NCI-H1694 (cell line): ENCODE measurements around the gene FRAS1.
"Not testable (repeated sequence)": the region's sequence is repeated elsewhere in the genome, so short reads cannot be mapped to it uniquely, and the experiment has no call there.

Experiments
- DNase-seq: peaks from one replicate; lab custom pipeline; 2025; lab: John Stamatoyannopoulos, UW

FRAS1 gene

DNA sequence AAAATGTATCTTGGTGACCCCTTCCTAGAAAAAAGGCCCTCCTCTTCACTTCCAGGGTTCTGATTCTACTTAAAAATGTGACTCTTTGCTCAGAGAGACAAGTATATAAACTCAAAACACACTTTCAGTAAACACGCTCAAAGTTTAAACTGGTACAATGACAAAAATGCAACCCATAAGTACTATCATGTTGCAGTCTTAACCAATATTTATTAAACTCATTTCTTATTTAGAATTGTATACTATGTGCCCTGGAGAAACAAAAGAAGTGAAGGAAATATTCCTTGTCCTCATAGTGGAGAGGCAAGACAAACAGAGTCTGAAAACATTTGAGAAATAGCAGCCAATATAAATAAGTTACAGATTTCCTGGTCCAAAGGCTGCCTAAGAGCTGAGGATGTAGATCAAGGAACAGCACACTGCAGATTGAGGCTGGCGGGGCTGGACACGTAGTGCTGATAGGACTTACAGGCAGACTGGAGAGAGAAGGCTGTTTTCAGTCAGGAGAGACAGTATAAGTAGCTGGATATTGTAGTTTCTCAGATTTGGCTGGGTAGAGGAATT, 455.3 kb downstream of the FRAS1 start:
- DNase-seq = no peak

DNA sequence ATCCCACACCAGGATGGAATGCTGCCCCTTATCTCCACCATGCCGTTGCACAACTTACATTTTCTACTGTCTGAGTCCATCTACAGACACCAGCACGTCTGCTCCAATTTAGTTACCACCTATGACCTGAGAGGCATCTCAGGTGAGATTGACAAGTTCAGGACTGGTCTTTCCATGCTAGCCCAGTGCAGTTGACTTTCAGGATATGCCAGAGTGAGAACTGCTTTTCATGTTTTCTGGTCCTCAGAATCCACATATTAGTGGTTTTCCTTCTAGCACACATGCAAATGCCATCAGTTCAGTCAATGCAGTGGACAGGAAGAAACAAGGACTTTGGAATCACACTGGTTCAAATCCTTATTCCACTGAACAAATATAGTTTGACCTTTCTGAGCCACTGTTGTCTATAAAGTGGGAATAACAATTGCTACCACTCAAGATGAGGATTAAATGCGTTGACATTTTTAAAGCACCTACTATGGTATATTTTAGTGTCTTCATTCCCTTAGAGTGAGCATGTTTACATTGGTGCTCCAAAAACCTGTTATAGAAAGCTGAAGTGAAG, 456.4 kb downstream of the FRAS1 start:
- DNase-seq = no peak

DNA sequence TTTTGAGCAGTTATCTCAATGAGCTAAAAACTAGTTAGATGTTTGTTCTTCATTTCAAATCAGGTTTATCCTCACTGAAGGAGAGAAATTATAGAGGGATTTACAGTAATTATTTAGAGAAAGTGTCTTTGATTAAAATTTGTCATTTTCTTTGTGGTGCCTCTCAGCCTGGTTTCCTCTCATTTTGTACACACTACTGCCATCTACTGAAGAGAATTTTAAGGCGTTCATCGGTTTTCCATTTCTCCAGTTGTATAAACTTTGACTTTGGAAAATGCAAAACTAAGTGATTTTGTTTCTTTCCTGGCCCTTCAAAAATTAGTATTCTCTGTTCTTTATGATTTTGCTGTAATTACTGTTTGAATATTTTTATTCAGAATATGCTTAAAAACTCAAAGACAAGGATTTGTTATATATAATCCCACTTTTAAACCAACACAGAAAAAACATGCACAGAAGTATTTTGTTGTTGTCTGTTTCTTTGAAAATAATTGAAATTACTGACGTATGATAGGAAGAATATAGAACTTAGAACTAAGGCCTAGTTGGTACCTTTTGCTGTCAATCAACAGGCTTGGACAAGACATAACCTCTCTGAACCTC, 460.0 kb downstream of the FRAS1 start:
- DNase-seq = peak; percentile 37

DNA sequence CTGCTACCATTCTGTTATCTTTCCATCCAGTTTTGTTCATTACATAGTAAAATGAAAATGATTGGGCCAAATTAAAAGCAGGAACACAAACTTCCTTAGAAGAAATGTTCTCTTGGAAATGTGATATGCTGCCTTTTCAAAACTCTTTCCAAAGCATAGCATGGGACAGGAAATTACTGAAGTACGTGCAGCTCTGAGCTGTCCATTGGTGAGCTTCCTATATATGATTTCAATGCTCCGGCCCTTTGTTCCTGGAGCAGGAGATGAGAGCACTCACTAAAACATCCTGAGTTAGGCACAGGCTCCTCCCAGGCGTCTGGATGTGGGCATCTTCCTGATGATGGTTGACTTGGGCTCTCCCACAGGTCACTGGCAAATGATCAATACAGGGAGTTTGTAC, 461.4 kb downstream of the FRAS1 start:
- DNase-seq = no peak

DNA sequence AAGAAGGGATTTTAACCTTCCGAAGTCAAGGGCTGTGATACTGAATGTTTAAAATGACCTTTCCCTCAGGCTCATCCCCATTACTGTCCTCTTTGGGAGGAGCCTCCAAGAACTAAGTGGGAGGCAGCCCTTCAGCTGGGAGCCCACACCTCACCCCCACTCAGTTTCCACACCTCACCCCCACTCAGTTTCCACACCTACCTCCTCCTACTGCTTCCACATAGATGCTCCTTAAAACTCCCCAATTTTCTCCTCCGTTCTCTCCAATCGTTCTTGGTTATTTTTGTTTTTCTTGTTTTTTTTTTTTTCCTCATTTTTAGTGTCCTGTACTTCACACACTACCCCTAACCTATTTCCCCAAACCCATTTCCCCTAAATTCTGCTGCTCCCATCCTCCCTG, 462.8 kb downstream of the FRAS1 start:
- DNase-seq = no peak

DNA sequence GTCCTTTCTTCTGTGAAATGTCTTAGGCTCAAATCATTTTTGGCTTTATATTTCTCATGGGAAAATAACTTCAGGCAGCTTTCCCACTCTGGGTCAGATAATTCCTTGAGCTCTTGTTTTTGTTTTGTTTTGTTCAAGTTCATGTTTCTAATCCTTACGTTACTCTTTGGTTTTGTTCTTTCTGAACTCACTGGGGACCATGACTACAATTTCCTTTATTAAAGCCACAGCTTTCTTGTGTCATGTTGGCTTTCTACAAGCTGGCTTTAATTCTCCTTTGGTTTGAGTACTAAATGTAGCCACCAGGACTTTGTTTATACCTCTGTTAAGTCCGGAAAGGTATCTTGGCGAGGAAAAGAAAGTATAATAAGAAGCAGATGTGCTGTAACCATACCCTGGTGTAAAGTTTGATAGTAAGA, 463.7 kb downstream of the FRAS1 start:
- no peak for DNase-seq

DNA sequence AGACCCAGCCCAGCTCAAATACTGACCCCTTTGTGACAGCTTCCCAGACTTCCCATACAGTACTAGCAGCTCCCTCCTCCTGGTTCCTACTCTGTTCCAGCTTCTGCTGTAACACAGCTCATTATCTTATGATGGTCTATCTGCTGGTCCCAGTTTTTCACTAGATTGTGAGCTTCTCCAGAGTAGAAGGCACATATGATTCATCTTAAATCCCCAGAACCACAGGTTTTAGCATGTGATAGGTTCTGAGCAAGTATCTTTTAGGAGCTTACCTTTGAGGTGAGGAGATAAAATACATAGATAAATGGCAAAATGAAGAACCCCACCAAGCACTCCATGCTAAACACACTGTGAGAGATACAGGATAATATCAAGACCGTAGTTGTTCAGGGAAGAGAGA, 466.9 kb downstream of the FRAS1 start:
- no peak for DNase-seq

DNA sequence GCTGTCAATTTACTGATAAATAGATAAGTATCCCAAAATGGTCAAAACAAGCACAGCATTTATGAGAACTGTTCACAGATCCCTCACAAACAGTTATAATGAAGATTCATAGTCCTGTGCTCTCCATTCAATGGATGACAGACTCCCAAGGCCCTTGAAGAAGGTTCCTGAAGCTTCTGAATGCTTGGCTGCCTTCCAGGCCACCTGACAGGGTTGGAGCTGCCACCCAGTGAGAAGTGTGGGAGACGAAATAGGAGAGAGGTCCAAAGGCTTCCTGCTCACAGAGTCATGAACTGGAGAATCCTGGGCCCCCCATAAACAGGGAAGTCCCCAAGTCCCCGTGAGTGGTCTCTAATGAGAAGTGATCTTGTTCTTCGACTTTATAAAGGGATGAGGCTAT, 468.4 kb downstream of the FRAS1 start:
- DNase-seq = no peak

DNA sequence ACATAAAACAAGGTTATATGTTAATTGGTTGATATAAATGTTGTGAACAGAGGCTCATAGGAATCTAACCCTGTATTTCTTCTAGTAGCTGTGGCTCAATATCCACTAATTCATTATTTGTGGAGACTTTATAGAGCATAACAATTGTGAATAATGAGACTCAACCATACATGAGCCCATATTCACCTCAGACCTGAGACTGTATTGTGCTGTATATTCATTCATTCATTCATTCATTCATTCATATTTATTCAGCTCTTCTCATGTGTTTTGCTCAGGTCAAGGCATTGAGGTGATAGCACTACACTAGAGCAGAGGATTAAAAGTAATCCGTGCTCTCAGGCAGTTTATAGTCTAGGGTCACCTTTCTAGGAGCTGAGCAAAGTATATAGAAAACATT, 470.0 kb downstream of the FRAS1 start:
- DNase-seq = no peak

DNA sequence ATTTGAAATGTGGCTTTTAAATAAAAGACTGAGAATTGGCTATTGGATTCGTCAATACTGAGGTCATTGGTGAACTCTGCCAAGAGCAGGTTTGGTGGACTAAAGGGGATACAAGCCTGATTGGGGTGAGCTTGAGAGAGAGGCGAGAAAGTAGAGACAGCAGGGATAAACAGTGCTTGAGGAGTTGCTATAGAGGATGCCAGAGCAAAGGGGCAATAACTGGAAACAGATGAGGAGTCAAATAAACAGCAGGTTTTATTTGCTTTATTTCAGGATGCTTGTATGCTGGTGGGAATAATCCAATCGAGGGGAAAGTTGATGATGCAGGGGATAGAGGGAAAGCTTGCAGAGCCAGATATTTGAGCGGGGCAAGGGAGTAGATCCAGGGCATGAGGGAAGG, 470.4 kb downstream of the FRAS1 start:
- DNase-seq = no peak

DNA sequence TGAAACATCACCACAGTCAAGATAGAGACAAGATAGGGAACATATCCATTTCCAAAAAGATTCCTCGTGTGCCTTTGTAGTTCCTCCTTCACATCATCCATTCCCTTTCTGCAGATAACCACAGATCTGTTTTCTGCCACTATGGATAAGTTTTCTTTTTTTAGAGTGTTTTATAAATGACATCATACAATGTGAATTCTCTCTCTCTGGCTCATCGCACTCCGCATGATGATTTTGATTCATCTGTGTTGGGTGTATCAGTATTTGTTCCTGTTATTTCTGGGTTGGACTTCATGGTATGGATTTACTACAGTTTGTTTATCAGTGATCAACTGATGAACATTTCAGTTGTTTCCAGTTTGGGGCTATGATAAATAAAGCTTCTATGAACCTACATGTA, 471.2 kb downstream of the FRAS1 start:
- no peak for DNase-seq

DNA sequence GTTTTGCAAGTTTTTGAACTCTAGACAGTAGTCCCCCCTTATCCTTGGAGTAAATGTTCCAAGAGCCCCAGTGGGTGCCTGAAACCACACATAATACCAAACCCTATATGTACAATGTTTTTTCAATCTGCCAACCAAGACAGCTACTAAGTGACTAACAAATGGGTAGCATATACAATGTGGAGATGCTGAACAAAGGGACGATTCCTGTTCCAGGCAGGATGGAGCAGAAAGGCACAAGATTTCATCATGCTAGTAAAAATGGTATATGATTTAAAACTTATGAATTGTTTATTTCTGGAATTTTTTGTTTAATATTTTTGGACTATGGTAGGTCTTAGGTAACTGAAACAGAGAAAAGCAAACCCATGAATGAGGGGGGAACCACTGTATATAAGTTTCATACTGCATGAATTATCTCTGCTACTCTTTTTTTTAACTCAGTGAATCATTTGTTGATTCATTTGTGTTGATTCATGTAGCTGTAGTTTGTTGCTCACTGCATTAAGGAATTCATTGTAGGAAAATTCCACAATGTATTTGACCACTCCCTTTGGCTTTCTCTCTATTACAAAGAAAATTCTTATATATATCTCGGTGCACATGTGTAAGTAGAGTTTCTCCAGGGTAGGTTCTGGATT, 472.6 kb downstream of the FRAS1 start:
- no peak for DNase-seq

DNA sequence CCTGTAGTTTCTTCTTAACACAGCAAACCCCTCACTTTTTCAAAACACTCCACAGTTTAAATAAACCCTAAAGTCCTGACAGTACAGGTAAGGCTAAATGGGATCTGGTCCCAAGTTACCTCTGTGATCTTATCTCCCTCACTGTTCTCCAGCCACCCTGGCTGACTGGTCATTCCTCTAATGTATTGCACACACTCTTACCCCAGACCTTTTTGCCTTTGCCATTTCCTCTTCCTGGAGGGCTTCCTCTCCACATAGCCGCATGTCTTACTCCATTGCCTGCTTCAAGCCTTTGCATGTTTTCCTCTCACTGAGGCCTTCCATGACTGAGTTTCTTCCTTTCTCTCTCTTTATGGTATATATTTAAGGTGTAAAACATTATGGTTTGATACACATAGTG, 474.9 kb downstream of the FRAS1 start:
- no peak for DNase-seq

DNA sequence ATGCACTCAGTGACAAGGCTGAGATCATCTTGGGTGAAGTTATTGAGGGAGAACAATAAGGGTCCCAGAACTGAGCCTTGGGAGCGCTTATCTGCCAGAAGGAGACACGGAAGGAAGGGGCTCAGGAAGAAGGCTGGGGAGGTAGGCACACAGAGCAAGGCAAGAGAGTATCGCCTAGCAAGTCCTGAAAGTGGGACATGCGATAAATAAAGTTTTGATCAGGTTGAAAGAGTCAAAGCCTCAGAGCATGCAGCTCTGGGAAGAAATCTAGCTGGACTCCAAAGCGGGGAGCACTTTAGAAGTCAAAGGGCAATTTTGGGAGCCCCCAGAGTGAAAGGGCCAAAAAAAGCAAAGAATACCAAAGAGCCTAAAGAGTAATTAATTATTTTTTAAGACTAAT, 476.7 kb downstream of the FRAS1 start:
- DNase-seq = no peak

DNA sequence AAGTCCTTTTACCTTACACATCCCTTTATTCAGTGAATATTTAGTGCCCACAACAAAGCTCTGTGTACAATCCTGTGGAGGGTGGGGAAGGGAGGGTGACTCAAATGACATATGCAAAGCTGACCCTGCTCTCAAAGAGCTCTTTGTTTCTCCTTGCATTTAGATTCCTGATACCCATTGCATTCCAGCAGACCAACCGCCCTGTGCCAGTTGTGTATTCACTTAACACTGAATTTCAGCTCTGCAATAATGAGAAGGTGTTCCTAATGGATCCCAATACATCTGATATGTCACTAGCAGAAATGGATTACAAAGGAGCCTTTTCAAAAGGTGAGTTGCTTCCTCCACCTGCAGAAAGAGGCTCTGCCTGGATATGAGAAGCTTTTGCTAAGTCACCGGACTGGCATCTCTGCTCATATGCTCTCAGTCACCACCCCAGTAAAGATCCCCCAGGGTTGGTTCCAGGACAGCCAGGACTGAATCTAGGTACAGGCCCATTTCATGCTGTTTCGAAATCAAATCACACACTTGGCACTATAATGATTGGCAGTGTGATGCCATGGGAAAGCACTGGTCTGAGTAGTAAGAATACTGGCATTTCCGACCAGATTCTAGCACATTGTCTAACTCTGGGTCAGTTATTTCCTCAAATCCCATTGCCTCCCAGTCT, 477.3 kb downstream of the FRAS1 start:
- DNase-seq = no peak

DNA sequence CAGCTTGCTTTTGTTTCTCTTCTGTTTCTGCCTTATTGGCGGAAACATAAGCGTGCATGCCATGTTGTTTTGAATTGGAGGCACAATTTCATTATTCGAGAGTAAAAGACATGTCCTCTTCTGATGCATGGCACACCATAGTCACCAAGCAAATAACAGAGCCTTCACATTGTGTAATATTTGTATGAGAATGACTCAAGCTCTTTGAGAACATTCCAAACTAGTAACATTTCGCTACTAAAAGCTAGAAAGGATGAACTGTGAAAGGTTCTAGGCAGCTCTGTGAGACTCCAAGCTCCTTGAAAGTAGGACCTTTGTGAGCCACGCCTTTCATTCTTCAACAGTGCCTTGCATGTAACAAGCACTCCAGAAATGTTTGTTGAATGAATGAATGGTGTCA, 485.2 kb downstream of the FRAS1 start:
- DNase-seq = no peak

DNA sequence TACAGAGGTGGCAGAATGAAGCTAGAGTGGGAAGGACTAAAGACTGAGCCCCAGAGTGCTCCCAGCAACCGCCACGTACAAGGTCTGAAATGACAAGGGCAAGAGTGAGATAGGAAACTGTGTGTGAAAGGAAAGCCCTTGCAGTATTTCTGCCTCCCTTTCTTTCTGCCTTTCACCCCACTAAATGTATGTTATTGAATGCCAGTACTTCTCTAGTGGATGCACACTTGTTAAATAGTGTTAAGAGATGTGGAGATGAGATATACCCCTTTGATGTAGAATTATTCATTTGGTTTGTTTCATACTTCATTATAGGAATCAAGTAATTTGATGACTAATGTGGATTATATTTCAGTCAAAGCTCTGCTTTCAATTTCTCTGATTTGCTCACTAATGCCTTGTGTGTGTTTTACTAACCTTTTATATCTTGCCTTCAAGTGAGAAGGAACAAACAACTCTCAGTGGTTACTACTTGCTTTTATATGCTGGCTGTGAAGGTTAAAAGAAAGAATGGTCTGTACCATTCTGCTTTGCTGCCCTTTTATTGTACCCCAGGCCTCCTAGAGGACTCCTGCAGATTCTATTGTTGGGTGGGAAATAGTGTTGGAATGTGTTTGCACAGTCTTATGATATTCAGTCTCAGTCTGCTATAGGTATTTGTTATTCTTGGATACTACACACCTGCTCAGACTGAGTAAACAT, 486.5 kb downstream of the FRAS1 start:
- DNase-seq = no peak

DNA sequence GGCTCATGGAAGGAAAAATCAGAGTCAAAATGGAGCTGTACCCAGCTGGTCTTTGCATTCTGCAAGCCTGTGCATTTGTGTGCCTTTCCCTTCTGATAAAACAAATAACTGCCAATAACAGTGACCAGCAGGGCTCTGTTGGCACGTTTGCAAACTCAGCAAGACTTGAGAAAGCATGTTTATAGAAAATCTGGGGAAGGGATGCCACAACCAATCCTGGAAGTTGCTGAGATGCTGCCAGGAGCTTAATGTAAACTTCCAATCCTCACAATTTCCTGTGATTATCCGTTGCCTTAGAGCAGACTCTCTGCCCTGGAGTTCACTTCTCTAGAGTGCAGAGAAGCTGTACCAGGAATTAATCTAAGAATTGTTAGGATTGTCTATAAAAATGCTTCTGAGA, 487.6 kb downstream of the FRAS1 start:
- no peak for DNase-seq

DNA sequence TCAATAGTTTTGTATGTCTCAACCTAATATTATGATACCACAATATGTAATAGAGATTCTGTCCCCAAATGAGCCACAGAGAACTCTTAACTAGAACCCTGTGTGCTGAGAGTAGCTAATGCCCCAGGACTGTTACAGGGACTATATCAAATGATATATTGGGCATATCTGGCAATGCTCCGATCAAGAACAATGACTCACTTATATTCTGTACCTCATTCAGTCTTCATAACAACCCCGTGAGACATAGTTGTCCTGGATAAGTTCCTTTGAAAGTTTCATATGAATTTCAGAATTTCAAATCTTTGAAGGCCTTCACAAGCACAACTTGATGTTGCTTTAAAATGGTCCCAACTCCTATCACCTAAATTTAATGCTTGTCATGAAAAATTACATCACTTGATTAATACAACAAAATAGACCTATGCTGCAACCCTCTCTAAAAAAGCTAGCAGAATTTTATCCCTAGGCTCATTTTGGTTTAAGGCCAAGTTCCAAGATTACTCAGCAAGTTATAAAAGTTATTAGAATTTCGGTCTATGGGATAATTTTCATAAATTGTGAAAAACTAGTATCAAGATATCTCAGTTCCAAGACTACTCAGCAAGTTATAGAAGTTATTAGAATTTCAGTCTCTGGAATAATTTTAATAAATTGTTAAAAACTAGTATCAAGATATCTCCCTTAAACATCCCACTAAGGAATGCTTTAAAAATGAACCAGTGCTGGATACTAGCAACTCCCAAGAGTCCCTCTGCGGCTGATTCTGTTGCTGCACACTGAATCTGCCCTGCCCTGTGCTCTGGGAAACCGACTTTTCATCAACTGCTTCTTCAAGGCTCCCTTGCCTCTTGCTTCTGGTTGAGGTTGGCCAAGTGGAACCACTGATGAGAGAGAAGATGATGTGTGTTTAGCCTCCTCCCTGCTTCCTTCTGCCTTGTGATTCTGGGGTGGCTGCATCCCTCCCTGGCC, 488.4 kb downstream of the FRAS1 start:
- no peak for DNase-seq

DNA sequence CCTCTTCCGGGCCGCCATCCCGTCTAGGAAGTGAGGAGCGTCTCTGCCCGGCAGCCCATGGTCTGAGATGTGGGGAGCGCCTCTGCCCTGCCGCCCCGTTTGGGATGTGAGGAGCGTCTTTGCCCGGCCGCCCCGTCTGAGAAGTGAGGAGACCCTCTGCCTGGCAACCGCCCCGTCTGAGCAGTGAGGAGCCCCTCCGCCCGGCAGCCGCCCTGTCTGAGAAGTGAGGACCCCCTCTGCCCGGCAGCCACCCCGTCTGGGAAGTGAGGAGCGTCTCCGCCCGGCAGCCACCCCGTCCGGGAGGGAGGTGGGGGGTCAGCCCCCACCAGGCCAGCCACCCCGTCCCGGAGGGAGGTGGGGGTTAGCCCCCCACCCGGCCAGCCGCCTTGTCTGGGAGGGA, 490.8 kb downstream of the FRAS1 start:
- DNase-seq = not testable (repeated sequence)

DNA sequence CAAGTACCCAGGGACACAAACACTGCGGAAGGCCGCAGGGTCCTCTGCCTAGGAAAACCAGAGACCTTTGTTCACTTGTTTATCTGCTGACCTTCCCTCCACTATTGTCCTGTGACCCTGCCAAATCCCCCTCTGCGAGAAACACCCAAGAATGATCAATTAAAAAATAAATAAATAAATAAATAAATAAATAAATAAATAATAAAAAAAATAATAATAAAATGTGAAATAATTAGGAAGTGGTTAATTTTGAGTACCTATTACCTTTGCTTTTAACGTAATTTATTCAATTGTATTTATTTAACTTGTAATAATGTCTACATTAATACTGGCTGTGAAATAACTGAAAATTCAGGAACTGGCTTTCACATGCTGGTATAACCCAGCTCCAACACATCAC, 491.8 kb downstream of the FRAS1 start:
- not testable (repeated sequence) for DNase-seq
